ENCODE data around the gene TAF8.

DNA sequence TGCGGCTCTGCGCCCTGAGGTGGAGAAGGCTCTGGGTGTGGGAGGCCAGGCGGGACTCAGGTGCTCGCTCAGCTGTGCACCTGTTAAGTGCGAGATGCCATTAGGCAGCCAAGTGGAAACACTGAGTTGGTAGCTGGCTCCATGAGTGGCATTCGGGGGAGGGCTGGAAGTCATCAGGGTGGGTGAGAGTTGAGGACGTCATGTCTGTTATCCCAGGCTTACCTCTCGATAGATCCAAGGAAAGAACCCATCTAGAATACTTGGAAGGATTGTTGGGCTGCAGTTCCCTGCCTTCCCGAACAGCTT lies 41.3 kb downstream of the TAF8 start:
- TF ChIP-seq, protein P1, sequence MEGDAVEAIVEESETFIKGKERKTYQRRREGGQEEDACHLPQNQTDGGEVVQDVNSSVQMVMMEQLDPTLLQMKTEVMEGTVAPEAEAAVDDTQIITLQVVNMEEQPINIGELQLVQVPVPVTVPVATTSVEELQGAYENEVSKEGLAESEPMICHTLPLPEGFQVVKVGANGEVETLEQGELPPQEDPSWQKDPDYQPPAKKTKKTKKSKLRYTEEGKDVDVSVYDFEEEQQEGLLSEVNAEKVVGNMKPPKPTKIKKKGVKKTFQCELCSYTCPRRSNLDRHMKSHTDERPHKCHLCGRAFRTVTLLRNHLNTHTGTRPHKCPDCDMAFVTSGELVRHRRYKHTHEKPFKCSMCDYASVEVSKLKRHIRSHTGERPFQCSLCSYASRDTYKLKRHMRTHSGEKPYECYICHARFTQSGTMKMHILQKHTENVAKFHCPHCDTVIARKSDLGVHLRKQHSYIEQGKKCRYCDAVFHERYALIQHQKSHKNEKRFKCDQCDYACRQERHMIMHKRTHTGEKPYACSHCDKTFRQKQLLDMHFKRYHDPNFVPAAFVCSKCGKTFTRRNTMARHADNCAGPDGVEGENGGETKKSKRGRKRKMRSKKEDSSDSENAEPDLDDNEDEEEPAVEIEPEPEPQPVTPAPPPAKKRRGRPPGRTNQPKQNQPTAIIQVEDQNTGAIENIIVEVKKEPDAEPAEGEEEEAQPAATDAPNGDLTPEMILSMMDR (IDR thresholded peaks at IDR 0.05 in 4 of 5, conservative IDR thresholded peaks at IDR 0.05 in 1 of 5), result no peak
- TF ChIP-seq POLR2A (IDR thresholded peaks at IDR 0.05), result no peak
